SK-N-MC (cell line): Measurements from ENCODE around the gene PLEKHA5.

Experiments used
- EZH2 ChIP-seq: fragments of 200-600 bp; sonication (generic); IDR thresholded peaks from one replicate; pipeline ENCODE4 v1.6.1; 2017; ENCODE audit warnings: antibody characterized with exemption
- POLR2AphosphoS5 ChIP-seq: IDR thresholded peaks from 2 replicates; pipeline ENCODE4 v1.6.1; 2012; ENCODE audit warnings: mild to moderate bottlenecking, low read depth, low read length, borderline replicate concordance

GRCh38 chr12:19332196-19332595 is 202.7 kb downstream of the PLEKHA5 start:
- TF ChIP-seq EZH2 (no peak), POLR2AphosphoS5 (no peak)
